ENCODE data around the gene TTLL13. TPM values are rescaled to one million over a fixed set of nuclear protein-coding genes. Genes with fewer than 3 reads are reported as not detected.

TTLL13 gene
- total RNA-seq, 3 donors from 2014 or later (not counting 1 experiment from before 2014, with no cell fraction given): 0.18 to 2.2 (median 1.2) TPM

DNA sequence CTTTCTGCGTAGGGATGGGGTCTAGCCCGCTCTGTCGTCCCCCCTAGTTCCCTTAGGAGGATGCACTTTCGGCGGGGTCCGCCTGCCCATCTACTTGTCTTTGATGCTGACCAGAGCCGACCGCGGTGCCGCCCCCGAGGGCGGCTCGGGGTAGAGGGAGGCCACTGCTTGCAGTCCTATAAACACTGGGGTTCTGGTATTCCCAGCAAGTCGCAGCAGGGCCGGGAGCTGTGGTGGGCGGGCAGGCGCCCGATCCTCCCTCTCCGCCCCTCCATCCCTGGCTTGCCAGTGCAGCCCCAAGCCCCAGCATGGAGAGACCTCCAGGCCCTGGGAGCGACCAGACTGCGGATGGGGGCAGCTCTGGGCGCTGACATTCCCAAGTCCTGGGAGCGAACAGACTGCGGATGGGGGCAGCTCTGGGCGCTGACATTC lies 47.4 kb upstream of the TTLL13 start:
- H3K27ac Mint-ChIP-seq: peak overlapping the region in 1 of 2 donors; percentile 71
- H3K4me1 Mint-ChIP-seq: peaks cover 8 to 23% of the 10 kb centered on the region in 2 donors
- peaks cover 32% of the 10 kb centered on the region for H3K4me1 ChIP-seq (ENCODE audit: control insufficient read depth, insufficient read depth, low read length)
- peak overlapping the region; percentile 76 for H3K4me3 ChIP-seq (ENCODE audit: low read length)
- WGBS (ENCODE audit: insufficient coverage): 21% methylated on average over 25 of the region's 25 CpGs
- peak in 1 of 3 donors; percentile 1 for ATAC-seq
- H3K27ac ChIP-seq (ENCODE audit: low read length): peak overlapping the region; percentile 23
- H3K27me3 ChIP-seq (ENCODE audit: control insufficient read depth, insufficient read depth, low read length): no peaks in the 10 kb centered on the region
- H3K36me3 Mint-ChIP-seq: no peaks in the 10 kb centered on the region
- intact Hi-C loops (cut with micrococcal nuclease): no loop called here
- H3K9me3 ChIP-seq (ENCODE audit: control insufficient read depth, insufficient read depth, low read length): no peaks in the 10 kb centered on the region
- no peaks in the 10 kb centered on the region for H3K9me3 Mint-ChIP-seq
- TF ChIP-seq, protein P1, sequence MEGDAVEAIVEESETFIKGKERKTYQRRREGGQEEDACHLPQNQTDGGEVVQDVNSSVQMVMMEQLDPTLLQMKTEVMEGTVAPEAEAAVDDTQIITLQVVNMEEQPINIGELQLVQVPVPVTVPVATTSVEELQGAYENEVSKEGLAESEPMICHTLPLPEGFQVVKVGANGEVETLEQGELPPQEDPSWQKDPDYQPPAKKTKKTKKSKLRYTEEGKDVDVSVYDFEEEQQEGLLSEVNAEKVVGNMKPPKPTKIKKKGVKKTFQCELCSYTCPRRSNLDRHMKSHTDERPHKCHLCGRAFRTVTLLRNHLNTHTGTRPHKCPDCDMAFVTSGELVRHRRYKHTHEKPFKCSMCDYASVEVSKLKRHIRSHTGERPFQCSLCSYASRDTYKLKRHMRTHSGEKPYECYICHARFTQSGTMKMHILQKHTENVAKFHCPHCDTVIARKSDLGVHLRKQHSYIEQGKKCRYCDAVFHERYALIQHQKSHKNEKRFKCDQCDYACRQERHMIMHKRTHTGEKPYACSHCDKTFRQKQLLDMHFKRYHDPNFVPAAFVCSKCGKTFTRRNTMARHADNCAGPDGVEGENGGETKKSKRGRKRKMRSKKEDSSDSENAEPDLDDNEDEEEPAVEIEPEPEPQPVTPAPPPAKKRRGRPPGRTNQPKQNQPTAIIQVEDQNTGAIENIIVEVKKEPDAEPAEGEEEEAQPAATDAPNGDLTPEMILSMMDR (IDR thresholded peaks at IDR 0.05): no peak
- H3K4me3 Mint-ChIP-seq: peak overlapping the region; percentile 89
- no peak for DNase-seq
- H3K27me3 Mint-ChIP-seq (ENCODE audit: low read depth in 2 of 2): no peaks in the 10 kb centered on the region
- peaks cover 2% of the 10 kb centered on the region for H3K36me3 ChIP-seq (ENCODE audit: control insufficient read depth, insufficient read depth, low read length)

DNA sequence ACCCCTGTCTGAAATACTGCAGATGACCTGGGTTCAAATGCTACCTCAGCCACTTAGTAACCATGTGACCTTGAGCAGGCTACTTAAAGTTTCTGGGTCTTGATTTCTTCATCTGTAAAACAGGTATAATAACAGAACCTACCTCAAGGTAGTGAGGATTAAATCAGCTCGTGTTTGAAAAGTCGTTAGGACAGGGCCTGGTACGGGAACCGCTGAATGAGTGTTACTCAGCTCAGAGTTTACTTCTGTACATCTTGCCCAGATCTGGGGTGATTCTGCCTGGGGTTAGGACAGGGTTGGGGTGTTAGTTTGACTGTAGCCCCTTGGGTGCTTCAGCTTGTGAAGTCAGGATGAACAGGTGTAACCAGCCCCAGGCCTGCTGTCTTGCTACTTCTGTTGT lies 46.4 kb upstream of the TTLL13 start:
- Mint-ChIP-seq H3K27me3 (ENCODE audit: low read depth in 2 of 2) (no peaks in the 10 kb centered on the region), H3K4me1 (peaks cover 8 to 23% of the 10 kb centered on the region in 2 donors), H3K9me3 (no peaks in the 10 kb centered on the region), H3K27ac (peak overlapping the region in 1 of 2 donors; percentile 71), H3K36me3 (no peaks in the 10 kb centered on the region), H3K4me3 (peak overlapping the region; percentile 87)
- TF ChIP-seq, protein P1 (IDR thresholded peaks at IDR 0.05): no peak
- 94% methylated on average over 4 of the region's 4 CpGs for WGBS (ENCODE audit: insufficient coverage)
- ATAC-seq (no peak), DNase-seq (no peak)
- H3K27ac ChIP-seq (ENCODE audit: low read length): no peak overlapping the region
- peaks cover 32% of the 10 kb centered on the region for H3K4me1 ChIP-seq (ENCODE audit: control insufficient read depth, insufficient read depth, low read length)
- H3K36me3 ChIP-seq (ENCODE audit: control insufficient read depth, insufficient read depth, low read length): peaks cover 5% of the 10 kb centered on the region
- no peaks in the 10 kb centered on the region for H3K27me3 ChIP-seq (ENCODE audit: control insufficient read depth, insufficient read depth, low read length)
- H3K4me3 ChIP-seq (ENCODE audit: low read length): peak overlapping the region; percentile 76
- no peaks in the 10 kb centered on the region for H3K9me3 ChIP-seq (ENCODE audit: control insufficient read depth, insufficient read depth, low read length)
- intact Hi-C loops (cut with micrococcal nuclease): no loop called here

DNA sequence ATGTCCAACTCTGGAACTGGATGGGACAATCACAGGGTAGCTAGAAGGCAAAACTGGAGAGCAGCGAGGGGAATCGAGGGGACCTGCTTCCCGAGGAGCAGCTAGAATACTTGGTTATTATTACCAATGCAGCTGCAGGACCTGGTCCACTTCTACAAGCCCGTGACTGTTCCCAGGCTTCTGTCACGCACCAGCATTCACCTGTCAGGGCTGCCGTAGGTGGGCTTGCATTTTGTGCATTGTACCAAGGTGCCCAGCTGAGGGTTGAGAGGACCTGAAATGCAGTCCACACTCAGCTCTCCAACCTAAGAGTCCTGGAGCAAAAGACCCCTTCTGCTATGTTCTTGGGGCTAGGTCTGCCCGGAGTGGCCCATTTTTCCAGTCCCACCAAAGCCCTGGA lies 45.9 kb upstream of the TTLL13 start:
- H3K27ac Mint-ChIP-seq: no peak overlapping the region

More for the DNA sequence above, 45.9 kb upstream of the TTLL13 start:
- H3K4me1 Mint-ChIP-seq: peaks cover 8 to 23% of the 10 kb centered on the region in 2 donors
- no peaks in the 10 kb centered on the region for H3K27me3 ChIP-seq (ENCODE audit: control insufficient read depth, insufficient read depth, low read length)
- DNase-seq: no peak
- WGBS (ENCODE audit: insufficient coverage): 96% methylated on average over 7 of the region's 7 CpGs
- H3K36me3 Mint-ChIP-seq: no peaks in the 10 kb centered on the region
- H3K4me1 ChIP-seq (ENCODE audit: control insufficient read depth, insufficient read depth, low read length): peaks cover 32% of the 10 kb centered on the region
- no peak overlapping the region for H3K4me3 ChIP-seq (ENCODE audit: low read length)
- H3K27me3 Mint-ChIP-seq (ENCODE audit: low read depth in 2 of 2): no peaks in the 10 kb centered on the region
- H3K36me3 ChIP-seq (ENCODE audit: control insufficient read depth, insufficient read depth, low read length): peaks cover 5% of the 10 kb centered on the region
- TF ChIP-seq, protein P1 (IDR thresholded peaks at IDR 0.05): no peak
- no peak overlapping the region for H3K27ac ChIP-seq (ENCODE audit: low read length)
- intact Hi-C loops (cut with micrococcal nuclease): no loop called here
- no peaks in the 10 kb centered on the region for H3K9me3 ChIP-seq (ENCODE audit: control insufficient read depth, insufficient read depth, low read length)
- ATAC-seq: no peak
- H3K4me3 Mint-ChIP-seq: no peak overlapping the region
- H3K9me3 Mint-ChIP-seq: no peaks in the 10 kb centered on the region
